Breast epithelium (tissue), 4 donors: ENCODE measurements around the gene BRSK1. TPM values are rescaled to one million over a fixed set of nuclear protein-coding genes. Genes with fewer than 3 reads are reported as not detected.

Experiments
- DNase-seq, 2 donors: peaks; one replicate each; pipeline ENCODE4 v3.0.0-alpha.2; 2019; ENCODE audit warnings: low spot score in 2 of 2
- H3K27ac ChIP-seq, 2 donors: fragments of 200-600 bp; sonication (generic) in 1 of 2; one replicate each; pipeline ENCODE4 v1.5.1; 2016 to 2019; ENCODE audit warnings: mild to moderate bottlenecking in 1 of 2
- H3K27me3 ChIP-seq, 2 donors: fragments of 200-600 bp; sonication (generic) in 1 of 2; one replicate each; pipeline versions ENCODE4 v1.5.1 to v1.6.0; 2017 to 2019; ENCODE audit warnings: control low read depth in 1 of 2, mild to moderate bottlenecking in 1 of 2
- H3K36me3 ChIP-seq: fragments of 200-600 bp; one replicate; pipeline ENCODE4 v1.5.1; 2019
- H3K4me1 ChIP-seq, 2 donors: fragments of 200-600 bp; sonication (generic); one replicate each; pipeline ENCODE4 v1.5.1; 2016 to 2019; ENCODE audit warnings: control low read depth in 1 of 2
- H3K4me3 ChIP-seq, 3 donors: fragments of 200-600 bp; sonication (generic); 1 replicate in 2 of 3; 2 replicates in 1 of 3; pipeline ENCODE4 v1.5.1; 2016 to 2019; ENCODE audit warnings: mild to moderate bottlenecking in 3 of 3, moderate library complexity in 2 of 3
- H3K9me3 ChIP-seq, 2 donors: fragments of 200-600 bp; sonication (generic) in 1 of 2; one replicate each; pipeline ENCODE4 v1.5.1; 2016 to 2019; ENCODE audit warnings: control low read depth in 1 of 2
- POLR2A ChIP-seq: fragments of 450-650 bp; IDR thresholded peaks from one replicate; pipeline ENCODE4 v1.6.1; 2016; ENCODE audit warnings: antibody characterized with exemption, mild to moderate bottlenecking, moderate library complexity
- POLR2AphosphoS5 ChIP-seq, 3 donors: sonication (generic); formaldehyde crosslinking; IDR thresholded peaks; one replicate each; pipeline ENCODE4 v1.6.1; 2017; ENCODE audit warnings: antibody characterized with exemption in 3 of 3
- intact Hi-C: fragments of 100-400 bp; cut with DNase I; formaldehyde crosslinking; loops from one replicate; pipeline ENCODE4 v1.15.1; 2023; ENCODE audit warnings: low total_unique reads
- total RNA-seq, 3 donors: library from RNA; depleted of rRNA; stranded (reverse); fragments of >200 nt; gene quantifications; one replicate each; pipeline ENCODE4 v1.1.0, GENCODE V29; 2016
- TF ChIP-seq, protein P1 (sequence below), 3 donors: fragments of 450-650 bp; IDR thresholded peaks; one replicate each; pipeline ENCODE4 v1.5.1; 2016 to 2017; ENCODE audit warnings: antibody characterized with exemption in 3 of 3, mild to moderate bottlenecking in 3 of 3, moderate library complexity in 3 of 3

Gene BRSK1
- total RNA-seq, 3 donors from 2014 or later = 2.5 to 4.6 TPM; not detected in 1

DNA sequence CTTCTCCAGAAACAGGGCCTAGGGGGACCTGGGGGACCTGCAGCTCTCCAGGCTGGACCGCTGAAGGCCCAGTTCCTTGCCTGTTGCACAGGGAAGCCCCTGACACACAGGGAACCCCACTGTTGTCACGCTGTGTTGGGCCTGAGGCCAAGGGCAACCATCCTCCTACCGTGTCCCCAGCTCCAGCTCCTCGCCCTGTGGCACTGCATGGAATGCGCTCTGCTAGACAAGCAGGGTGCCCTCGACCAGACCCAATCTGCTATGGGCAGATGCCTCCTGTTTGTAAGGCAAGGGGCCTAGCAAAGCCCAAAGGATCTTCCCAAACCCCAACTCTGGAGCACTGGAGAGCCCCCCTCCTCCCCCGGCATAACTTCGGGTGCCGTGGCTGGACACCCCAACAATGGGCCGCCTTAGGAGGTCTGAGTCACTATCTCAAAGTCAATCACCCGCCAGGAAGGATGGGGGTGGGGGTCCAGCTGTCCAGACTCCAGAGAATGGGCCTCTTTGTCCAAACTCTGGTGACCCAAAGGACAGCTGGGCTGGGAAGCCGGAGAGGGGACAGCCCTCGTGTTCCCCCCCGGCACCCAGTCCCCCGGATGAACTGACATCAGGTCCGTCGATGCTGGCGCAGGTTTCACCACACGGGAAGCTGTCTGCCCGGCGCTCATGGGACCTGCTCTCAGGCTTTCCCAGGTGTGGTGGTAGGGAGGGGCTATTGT is 3.7 kb downstream of the BRSK1 start:
- no peak for DNase-seq
- Histone ChIP-seq H3K27me3 (no peaks in the 10 kb centered on the region), H3K27ac (no peak overlapping the region), H3K4me3 (no peak overlapping the region), H3K9me3 (no peaks in the 10 kb centered on the region), H3K4me1 (no peaks in the 10 kb centered on the region), H3K36me3 (no peaks in the 10 kb centered on the region)
- TF ChIP-seq POLR2AphosphoS5 (IDR thresholded peaks at IDR 0.05) (no peak), POLR2A (no peak)
- TF ChIP-seq, protein P1, sequence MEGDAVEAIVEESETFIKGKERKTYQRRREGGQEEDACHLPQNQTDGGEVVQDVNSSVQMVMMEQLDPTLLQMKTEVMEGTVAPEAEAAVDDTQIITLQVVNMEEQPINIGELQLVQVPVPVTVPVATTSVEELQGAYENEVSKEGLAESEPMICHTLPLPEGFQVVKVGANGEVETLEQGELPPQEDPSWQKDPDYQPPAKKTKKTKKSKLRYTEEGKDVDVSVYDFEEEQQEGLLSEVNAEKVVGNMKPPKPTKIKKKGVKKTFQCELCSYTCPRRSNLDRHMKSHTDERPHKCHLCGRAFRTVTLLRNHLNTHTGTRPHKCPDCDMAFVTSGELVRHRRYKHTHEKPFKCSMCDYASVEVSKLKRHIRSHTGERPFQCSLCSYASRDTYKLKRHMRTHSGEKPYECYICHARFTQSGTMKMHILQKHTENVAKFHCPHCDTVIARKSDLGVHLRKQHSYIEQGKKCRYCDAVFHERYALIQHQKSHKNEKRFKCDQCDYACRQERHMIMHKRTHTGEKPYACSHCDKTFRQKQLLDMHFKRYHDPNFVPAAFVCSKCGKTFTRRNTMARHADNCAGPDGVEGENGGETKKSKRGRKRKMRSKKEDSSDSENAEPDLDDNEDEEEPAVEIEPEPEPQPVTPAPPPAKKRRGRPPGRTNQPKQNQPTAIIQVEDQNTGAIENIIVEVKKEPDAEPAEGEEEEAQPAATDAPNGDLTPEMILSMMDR (IDR thresholded peaks at IDR 0.05) = no peak
- intact Hi-C loops = no loop called here

DNA sequence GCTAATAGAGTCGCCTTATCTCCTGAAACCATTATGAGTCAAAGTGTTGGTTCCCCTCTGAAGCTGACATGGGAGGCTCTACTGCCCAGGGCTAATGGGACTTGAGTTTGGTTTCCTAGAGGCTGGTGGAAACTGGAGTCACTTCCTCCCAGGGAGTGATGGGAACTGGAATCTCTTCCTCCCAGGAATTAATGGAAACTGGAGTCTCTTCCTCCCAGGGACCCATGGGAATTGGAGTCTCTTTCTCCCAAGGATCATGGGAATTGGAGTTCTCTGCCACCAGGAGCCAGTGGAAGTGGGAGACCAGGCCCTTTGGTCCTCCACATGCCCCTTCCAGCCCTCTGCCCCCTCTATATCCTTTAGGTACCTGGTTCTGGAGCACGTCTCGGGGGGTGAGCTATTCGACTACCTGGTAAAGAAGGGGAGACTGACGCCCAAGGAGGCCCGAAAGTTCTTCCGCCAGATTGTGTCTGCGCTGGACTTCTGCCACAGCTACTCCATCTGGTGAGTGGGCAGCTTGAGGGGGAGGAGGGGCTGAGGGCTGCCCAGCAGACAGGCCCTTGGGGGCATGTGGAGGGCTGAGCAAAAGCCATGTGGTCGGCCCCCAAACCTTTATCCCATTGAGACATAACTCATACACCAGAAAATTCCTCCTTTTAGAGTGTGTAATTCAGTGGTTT is 5.5 kb downstream of the BRSK1 start:
- no peak overlapping the region for H3K4me3 ChIP-seq

DNA sequence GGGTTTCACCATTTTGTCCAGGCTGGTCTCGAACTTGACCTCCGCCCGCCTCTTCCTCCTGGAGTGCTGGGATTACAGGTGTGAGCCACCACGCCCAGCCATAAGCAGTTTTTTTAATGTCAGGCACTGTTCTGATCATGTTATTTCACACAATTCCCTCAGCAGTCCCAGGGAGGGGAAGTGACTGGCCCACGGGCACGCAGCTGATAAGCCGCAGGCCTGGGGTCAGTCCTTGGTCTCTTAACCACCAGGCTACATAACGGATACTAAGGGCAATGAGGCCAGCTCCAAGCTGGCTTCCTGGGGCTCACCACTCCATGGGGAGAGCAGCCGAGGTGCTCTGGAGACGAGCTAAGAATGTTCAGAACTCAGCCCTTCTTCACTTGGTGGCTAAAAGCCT is 13.5 kb downstream of the BRSK1 start:
- no peak overlapping the region for H3K4me3 ChIP-seq
- no peaks in the 10 kb centered on the region for H3K36me3 ChIP-seq
- TF ChIP-seq, protein P1 (IDR thresholded peaks at IDR 0.05) = no peak
- no peak for TF ChIP-seq POLR2A
- no peak for TF ChIP-seq POLR2AphosphoS5 (IDR thresholded peaks at IDR 0.05)
- no peaks in the 10 kb centered on the region for H3K27me3 ChIP-seq
- intact Hi-C loops = no loop called here
- H3K4me1 ChIP-seq = no peaks in the 10 kb centered on the region
- no peak overlapping the region for H3K27ac ChIP-seq
- DNase-seq = no peak
- no peaks in the 10 kb centered on the region for H3K9me3 ChIP-seq

More for the DNA sequence above, 5.5 kb downstream of the BRSK1 start:
- H3K9me3 ChIP-seq = no peaks in the 10 kb centered on the region
- no peaks in the 10 kb centered on the region for H3K27me3 ChIP-seq
- intact Hi-C loops = no loop called here
- H3K4me1 ChIP-seq = no peaks in the 10 kb centered on the region
- no peak for DNase-seq
- H3K36me3 ChIP-seq = no peaks in the 10 kb centered on the region
- TF ChIP-seq POLR2A (no peak), POLR2AphosphoS5 (IDR thresholded peaks at IDR 0.05) (no peak)
- TF ChIP-seq, protein P1 (IDR thresholded peaks at IDR 0.05) = no peak
- no peak overlapping the region for H3K27ac ChIP-seq

DNA sequence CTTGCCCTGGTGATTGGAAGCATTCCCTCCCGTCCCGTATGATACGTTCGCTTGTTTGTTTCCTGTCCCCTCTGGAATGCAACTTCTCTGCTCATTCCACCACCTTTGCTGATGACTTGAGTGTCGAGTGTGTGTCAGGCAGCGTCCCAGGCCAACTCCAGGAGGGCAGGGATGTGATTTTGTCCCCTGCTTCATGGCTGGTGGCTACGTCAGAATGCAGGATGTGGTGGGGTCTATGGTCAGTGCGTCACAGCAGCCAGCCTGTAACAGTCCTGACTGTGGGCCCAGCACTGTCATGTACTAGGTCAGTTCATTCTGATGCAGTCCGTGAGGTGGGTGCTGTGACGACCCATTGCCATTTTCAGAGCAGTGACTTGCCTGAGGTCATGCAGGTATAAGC is 16.2 kb downstream of the BRSK1 start:
- Histone ChIP-seq H3K4me1 (no peaks in the 10 kb centered on the region), H3K27me3 (no peaks in the 10 kb centered on the region), H3K27ac (no peak overlapping the region), H3K4me3 (no peak overlapping the region), H3K36me3 (no peaks in the 10 kb centered on the region), H3K9me3 (no peaks in the 10 kb centered on the region)
- DNase-seq = no peak
- intact Hi-C loops = no loop called here
- TF ChIP-seq, protein P1 (IDR thresholded peaks at IDR 0.05) = no peak
- no peak for TF ChIP-seq POLR2A
- no peak for TF ChIP-seq POLR2AphosphoS5 (IDR thresholded peaks at IDR 0.05)

DNA sequence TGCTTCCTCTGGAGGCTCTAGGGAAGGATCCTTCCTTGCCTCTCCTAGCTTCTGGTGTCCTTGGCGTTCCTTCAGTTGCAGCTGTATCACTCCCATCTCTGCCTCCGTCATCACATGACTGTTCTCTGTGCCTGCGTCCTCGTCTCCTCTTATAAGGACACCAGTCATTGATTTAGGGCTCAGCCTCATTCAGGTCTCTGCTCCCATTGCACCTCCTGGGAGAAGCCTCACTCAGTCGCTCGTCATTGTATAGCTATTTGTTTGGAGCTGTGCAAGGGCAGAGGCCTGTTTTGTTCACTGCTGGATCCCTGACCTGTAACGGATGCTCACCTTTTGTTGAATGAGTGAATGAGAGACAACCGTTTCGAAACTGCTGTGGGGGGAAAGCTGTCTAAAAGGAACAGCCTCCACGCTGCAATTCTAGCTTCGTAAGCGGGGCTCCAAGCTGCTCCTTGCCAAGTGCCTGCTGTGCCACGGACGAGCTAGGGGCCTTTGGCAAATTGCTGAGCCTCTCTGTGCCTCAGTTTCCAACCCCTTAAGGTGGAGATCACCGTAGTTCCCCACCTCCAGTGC is 17.2 kb downstream of the BRSK1 start:
- TF ChIP-seq POLR2A (no peak), POLR2AphosphoS5 (IDR thresholded peaks at IDR 0.05) (no peak)
- TF ChIP-seq, protein P1 (IDR thresholded peaks at IDR 0.05) = no peak
- H3K36me3 ChIP-seq = no peaks in the 10 kb centered on the region
- no peaks in the 10 kb centered on the region for H3K4me1 ChIP-seq
- intact Hi-C loops = no loop called here
- no peaks in the 10 kb centered on the region for H3K27me3 ChIP-seq
- no peak for DNase-seq
- no peaks in the 10 kb centered on the region for H3K9me3 ChIP-seq
- H3K27ac ChIP-seq = no peak overlapping the region
- H3K4me3 ChIP-seq = peak overlapping the region in 1 of 3 donors; percentile 62
